ENCODE results near the gene SLFN12L.

Gene SLFN12L

GRCh38 chr17:35557353-35557752, 19.9 kb upstream of the SLFN12L start:
- no peak overlapping the region for H3K4me3 ChIP-seq (ENCODE audit: low read depth, low read length)
- DNase-seq (ENCODE audit: low read depth) = no peak
- TF ChIP-seq CTCF (conservative IDR thresholded peaks at IDR 0.05; ENCODE audit: low read depth, low read length) = no peak

- peak; percentile 24 for TF ChIP-seq CTCF (conservative IDR thresholded peaks at IDR 0.05; ENCODE audit: low read depth, low read length)
- DNase-seq (ENCODE audit: low read depth) = no peak
- H3K4me3 ChIP-seq (ENCODE audit: low read depth, low read length) = no peak overlapping the region
These were observed 18.2 kb upstream of the SLFN12L start for GRCh38 chr17:35555691-35556090.

- no peak for TF ChIP-seq CTCF (conservative IDR thresholded peaks at IDR 0.05; ENCODE audit: low read depth, low read length)
- no peak for DNase-seq (ENCODE audit: low read depth)
- H3K4me3 ChIP-seq (ENCODE audit: low read depth, low read length) = no peak overlapping the region
These were observed 17.2 kb upstream of the SLFN12L start for GRCh38 chr17:35554668-35555067.

GRCh38 chr17:35553310-35553709, 15.8 kb upstream of the SLFN12L start:
- no peak for TF ChIP-seq CTCF (conservative IDR thresholded peaks at IDR 0.05; ENCODE audit: low read depth, low read length)
- no peak for DNase-seq (ENCODE audit: low read depth)
- H3K4me3 ChIP-seq (ENCODE audit: low read depth, low read length) = no peak overlapping the region

GRCh38 chr17:35548978-35549377, 11.5 kb upstream of the SLFN12L start:
- no peak for DNase-seq (ENCODE audit: low read depth)
- no peak overlapping the region for H3K4me3 ChIP-seq (ENCODE audit: low read depth, low read length)
- TF ChIP-seq CTCF (conservative IDR thresholded peaks at IDR 0.05; ENCODE audit: low read depth, low read length) = no peak

- H3K4me3 ChIP-seq (ENCODE audit: low read depth, low read length) = no peak overlapping the region
- no peak for DNase-seq (ENCODE audit: low read depth)
- TF ChIP-seq CTCF (conservative IDR thresholded peaks at IDR 0.05; ENCODE audit: low read depth, low read length) = no peak
These were observed 10.8 kb upstream of the SLFN12L start for GRCh38 chr17:35548208-35548810.

GRCh38 chr17:35546487-35546886, 9.0 kb upstream of the SLFN12L start:
- DNase-seq (ENCODE audit: low read depth) = no peak
- no peak for TF ChIP-seq CTCF (conservative IDR thresholded peaks at IDR 0.05; ENCODE audit: low read depth, low read length)
- no peak overlapping the region for H3K4me3 ChIP-seq (ENCODE audit: low read depth, low read length)
